Upper lobe of left lung (tissue), 4 donors: ENCODE results near the gene RECK.
"Not testable (repeated sequence)": the region's sequence is repeated elsewhere in the genome, so short reads cannot be mapped to it uniquely, and the experiment has no call there.

Source experiments
- CTCF ChIP-seq, 6 experiments: fragments of 450-650 bp in 4 of 6; fragments of 200-600 bp in 2 of 6; sonication (generic) in 2 of 6; IDR thresholded peaks; one replicate each; pipeline ENCODE4 v1.5.1; 2016 to 2019; ENCODE audit warnings: antibody characterized with exemption in 6 of 6
- POLR2A ChIP-seq, 4 donors: fragments of 450-650 bp; IDR thresholded peaks; one replicate each; pipeline ENCODE4 v1.5.1; 2016 to 2017; ENCODE audit warnings: antibody characterized with exemption in 4 of 4, mild to moderate bottlenecking in 2 of 4
- POLR2AphosphoS5 ChIP-seq, 2 donors: sonication (generic); formaldehyde crosslinking; IDR thresholded peaks; one replicate each; pipeline ENCODE4 v1.5.1; 2017; ENCODE audit warnings: antibody characterized with exemption in 2 of 2

- TF ChIP-seq CTCF, POLR2AphosphoS5, POLR2A (IDR thresholded peaks at IDR 0.05): not testable (repeated sequence)
Measured at GRCh38 chr9:36159509-36159908, 122.8 kb downstream of the RECK start.
